ENCODE results near the gene COQ8A.
"Not testable (repeated sequence)": the region's sequence is repeated elsewhere in the genome, so short reads cannot be mapped to it uniquely, and the experiment has no call there.

Gene COQ8A

DNA sequence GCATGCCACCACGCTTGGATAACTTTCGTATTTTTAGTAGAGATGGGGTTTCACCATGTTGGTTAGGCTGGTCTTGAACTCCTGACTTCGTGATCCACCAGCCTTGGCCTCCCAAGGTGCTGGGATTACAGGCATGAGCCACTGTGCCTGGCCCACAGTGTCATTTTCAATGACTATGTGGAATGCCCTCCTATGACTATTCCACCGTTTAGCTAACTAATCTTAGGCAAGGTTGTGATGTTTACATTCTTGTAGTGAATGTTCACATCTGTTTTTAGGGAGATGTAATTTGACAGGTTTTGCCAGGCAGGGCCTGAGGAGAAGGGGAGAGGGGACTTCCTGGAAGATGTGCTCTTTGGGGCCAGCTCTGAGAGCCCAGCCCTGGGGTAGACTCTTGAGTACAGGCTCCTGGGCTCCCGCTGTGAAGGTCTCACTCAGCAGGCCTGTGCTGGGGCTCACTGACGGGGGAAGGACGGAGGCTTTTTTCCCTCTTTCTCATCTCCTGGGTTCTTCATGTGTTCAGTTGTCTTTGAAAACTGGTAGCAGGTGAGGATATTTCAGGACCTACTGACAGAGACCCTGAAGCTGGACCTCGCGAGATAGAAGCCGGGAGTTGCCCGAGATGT is 13.2 kb downstream of the COQ8A start:
- no peak for DNase-seq

DNA sequence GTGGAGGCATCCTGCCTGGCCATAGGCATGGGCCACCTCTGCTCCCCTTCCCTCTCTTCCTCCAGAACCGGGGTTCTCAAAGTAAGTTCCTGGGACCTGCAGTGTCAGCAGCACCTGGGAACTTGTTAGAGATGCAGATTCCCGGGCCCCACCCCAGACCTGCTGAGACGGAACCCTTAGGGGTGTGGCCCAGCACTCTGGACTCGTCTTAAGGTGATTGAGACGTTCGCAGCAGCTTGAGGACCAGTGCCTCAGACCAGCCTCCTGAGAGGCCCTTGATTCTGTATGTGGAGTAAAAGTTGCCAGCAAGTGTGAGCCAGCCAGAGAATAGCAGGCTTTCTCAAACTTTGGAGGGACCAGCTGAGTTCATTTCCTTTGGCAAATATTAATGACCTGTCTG is 14.2 kb downstream of the COQ8A start:
- no peak for DNase-seq

DNA sequence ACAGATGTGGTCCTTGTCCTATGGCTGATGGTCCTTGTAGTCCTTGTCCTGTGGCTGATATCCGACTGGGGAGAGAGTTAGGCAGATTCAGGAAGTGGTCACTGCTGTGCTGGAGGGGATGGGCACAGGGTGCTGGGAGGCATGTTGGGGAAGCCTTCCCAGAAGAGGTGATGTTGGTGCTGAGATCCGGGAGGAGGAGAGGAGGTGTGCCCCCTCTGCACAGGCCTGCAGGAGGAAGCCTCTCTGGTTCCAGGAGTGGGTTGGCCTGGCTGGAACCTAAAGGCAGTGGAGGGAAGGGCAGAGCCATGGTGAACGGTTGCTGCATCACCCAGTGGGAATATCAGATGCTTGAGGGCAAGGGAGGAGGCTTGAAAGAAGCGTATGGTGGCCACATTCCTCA is 14.7 kb downstream of the COQ8A start:
- DNase-seq, result no peak

DNA sequence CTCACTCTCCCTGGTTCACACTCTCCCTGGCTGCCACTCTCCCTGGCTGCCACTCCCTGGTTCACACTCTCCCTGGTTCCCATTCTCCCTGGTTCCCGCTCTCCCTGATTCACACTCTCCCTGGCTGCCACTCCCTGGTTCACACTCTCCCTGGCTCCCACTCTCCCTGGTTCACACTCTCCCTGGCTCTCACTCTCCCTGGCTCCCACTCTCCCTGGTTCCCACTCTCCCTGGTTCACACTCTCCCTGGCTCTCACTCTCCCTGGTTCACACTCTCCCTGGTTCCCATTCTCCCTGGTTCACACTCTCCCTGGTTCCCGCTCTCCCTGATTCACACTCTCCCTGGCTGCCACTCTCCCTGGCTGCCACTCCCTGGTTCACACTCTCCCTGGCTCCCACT is 15.8 kb downstream of the COQ8A start:
- not testable (repeated sequence) for DNase-seq

DNA sequence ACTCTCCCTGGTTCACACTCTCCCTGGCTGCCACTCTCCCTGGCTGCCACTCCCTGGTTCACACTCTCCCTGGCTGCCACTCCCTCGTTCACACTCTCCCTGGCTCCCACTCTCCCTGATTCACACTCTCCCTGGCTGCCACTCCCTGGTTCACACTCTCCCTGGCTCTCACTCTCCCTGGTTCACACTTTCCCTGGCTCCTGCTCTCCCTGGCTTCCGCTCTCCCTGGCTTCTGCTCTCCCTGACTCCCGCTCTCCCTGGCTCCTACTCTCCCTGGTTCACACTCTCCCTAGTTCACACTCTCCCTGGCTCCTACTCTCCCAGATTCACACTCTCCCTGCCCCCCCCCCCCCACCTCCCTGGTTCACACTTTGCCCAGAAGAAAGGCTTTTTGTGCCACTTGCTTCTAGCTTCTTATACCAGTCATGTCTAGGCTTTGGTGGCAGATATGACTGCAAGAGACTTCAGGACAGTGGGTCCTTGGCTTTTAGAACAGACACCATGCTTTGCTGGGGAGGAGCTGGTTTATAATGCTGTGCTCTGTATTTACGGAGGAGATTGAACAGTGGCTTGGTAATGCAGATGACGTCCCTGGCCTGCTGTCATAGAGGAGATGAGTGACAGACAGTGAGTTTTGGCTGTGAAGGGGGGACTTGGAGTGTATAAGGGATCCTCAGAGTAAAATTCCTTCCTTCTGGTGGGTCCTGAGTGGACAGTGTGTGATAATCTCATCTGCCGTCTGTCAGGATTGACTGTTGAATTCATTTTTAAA is 17.0 kb downstream of the COQ8A start:
- DNase-seq, result no peak

DNA sequence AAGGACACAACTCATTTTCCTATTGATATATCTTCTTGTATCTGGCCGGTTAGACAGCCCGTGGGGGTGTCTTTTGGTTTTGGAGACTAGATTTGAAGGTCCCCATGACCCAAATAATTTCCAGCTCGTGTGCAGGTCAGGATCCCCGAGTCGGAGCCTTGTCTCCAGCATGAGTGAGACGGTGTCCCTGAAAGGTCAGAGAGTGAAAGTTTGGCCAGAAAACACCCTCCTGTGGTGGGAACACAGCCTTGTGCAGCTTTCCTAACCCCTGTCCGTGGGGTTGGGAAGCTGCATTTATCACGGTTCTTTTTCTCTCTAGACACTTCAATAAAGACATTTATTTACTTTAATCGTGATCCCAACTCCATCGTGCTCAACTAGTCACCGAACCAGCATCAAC is 17.6 kb downstream of the COQ8A start:
- no peak for DNase-seq

DNA sequence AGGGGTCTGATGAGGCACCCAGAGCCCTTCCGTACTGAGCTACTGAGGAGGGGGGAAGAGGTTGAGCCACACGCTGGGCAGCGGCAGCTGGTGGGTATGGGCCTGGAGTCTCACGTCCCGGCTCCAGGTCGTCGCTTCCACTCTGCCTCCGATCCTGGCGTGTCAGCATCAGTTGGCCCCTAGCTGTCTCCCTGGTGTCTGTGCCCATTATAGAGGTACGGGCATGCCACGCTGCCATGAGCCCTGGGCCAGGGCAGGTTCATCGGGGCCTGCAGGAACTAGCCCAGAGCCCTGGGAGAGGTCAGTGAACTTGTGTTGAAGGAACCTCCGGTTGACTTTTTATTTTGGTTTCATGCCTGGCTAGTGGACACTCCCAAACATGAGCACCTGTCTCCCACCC is 18.2 kb downstream of the COQ8A start:
- no peak for DNase-seq

DNA sequence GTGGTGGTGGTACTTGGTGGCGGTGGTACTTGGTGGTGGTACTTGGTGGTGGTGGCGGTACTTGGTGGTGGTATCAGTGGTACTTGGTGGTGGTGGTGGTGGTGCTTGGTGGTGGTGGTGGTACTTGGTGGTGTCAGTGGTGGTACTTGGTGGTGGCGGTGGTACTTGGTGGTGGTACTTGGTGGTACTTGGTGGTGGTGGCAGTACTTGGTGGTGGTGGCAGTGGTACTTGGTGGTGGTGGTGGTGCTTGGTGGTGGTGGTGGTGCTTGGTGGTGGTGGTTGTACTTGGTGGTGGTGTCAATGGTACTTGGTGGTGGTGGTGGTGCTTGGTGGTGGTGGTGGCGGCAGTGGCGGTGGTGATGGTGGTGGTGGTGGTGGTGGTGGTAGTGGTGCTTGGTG is 20.2 kb downstream of the COQ8A start:
- DNase-seq, result no peak

DNA sequence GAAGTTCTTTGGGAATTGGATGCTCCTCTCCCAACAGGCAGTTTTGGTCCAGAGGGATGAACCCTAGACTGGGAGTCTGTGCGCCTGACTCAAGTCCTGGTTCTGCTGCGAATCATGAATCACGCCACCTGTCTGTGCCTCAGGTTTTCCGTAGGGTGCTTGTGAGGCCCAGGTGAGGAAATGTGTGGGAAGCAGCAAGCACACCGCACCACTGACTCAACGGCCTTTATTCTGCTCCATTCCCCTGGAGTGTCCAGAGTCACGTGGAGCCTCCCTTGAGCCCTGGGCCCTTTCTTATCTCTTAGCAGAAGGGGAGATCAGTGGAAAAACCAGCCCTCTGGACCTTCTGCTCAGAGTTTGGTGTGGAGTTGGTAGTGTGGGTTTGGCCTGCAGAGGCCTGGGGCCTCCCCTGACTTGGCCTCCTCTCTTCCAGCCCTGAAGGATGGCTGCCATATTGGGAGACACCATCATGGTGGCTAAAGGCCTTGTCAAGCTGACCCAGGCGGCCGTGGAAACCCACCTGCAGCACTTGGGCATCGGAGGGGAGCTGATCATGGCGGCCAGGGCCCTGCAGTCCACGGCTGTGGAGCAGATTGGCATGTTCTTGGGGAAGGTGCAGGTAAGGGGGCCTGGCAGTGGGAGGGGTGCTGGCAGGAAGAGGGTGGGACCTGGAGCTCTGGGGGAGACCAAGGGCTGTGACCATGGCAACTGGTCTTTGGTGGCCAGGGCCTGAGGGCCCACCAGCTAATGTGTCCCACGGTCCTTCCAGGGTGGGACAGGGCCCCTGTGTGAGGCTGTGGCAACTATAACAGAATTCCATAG is 21.1 kb downstream of the COQ8A start:
- DNase-seq, result no peak

DNA sequence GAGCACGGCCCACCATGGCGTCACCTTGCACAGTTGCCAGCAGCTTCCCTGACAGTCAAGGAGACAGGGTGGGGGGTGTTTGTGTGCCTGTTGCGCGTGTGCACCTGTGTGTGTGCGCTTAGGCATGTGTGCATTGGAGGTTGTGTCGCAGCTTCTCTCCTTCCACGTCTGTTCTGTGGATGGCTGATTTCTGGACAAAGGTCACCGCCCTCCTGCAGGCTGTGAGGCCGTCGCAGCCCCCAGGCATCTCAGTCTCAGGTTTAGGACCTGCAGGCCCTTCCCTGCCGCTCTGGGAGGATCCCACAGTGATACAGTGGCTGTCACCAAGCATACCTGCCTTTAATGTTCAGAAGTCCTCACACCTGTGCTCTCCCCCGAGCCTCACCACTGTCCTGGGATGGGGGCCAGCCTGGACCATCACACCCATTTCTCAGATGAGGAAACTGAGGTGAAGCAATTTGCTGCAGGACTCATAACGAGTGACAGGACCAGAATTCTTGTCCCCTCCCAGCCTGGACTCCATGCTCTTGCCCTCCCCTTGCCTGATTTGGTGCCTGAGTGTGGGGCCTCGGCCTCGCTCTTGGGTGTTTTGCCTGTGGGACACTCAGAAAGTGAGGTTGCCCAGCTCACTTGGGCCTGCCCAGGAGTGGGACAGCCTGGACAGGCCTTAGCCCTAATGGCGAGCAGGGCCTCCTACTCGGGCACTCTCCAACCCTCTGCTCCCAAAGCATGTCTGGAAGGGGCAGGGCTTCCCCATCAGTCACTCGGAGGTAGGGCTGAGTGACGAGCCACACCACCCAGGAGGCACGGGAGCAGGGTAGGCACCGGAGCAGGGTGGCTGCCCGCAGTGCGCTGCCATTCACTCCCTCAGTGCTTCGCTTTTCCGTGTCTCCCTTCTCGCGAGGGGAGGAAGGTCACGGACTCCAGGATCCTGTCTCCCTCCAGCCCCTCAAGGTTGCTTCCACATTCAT is 22.6 kb downstream of the COQ8A start:
- DNase-seq, result no peak

DNA sequence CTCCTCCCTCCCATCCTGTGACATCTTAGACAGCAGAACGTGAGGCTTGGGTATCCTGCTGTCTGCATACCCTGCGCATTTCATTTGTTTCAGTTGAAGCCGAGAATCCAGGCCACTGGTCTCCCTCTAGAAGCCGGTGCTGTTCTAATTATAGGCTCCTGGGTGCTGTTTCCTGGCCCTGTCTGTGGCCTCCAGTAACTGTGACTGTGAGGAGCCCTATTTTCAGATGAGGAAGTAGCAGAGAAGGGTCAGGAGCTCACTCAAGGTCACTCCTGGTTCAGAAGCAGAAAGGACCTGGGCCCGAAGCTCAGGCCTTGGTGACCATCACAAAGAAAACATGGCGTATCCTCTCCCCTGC is 24.0 kb downstream of the COQ8A start:
- no peak for DNase-seq

DNA sequence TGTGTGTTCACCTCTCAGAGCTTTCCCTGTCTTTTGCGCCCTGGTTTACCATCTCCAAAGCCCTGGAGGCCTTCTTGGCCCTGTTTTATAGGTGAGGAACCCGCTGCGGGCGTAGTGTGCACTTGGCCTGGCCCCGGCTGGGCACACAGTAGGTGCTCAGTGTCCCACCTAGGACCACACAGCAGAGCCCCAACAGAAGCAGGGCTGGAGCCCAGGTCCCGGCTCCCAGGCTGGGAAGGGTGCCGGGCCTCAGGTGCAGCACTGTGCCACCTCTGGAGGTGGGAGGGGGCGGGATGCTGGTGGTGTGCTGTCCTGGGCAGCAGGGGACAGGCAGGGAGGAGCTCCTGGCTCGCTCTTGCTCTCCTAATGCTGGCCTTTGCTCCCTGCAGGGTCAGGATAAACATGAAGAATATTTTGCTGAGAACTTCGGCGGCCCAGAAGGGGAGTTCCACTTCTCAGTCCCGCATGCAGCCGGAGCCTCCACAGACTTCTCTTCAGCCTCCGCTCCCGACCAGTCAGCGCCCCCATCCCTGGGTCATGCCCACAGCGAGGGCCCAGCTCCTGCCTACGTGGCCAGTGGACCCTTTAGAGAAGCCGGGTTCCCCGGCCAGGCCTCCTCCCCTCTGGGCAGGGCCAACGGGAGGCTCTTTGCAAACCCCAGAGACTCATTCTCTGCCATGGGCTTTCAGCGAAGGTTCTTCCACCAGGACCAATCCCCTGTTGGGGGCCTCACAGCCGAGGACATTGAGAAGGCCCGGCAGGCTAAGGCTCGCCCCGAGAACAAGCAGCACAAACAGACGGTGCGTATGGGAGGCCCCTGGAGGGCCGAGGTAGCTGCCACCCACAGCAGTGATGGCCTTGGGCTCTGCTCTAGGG is 24.8 kb downstream of the COQ8A start:
- DNase-seq, result no peak

DNA sequence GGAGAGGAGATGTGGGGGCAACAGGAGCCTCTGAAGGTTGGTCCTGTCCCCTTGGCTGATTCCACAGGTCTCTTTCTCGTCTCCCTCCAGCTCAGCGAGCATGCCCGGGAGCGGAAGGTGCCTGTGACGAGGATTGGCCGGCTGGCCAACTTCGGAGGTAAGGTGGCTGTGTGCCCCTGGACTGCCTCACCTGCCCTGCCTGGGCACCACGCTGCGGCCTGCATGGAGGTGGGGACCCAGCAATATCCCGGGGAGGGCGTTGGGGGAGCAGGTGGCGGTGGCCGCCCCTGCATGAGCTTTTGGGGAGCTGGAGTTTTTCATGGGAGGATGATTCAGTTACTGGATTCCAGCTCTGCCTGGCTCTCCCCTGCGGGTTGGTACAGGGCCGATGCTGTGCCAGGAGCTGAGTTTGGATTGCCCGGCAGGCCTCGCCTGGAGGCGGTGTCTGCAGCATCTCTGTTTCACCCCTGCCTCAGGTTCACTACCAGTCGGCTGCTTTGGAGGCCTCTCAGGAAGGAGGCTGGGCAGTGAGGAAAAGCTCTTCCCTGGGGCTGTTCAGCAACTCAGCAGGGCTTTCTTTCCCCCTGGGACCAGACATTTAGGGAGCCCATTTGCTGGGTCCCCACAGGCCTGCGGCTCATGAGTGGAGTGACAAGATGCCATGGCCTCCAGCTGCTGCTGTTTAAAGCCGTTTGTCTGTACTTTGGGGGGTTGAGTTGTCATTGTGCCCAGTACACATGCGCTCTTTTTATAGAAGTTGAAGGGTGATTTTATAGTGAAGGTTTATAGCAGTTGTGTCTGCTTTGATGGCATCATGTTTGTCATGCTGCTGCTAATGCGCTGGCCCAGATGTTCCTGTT is 25.7 kb downstream of the COQ8A start:
- no peak for DNase-seq

DNA sequence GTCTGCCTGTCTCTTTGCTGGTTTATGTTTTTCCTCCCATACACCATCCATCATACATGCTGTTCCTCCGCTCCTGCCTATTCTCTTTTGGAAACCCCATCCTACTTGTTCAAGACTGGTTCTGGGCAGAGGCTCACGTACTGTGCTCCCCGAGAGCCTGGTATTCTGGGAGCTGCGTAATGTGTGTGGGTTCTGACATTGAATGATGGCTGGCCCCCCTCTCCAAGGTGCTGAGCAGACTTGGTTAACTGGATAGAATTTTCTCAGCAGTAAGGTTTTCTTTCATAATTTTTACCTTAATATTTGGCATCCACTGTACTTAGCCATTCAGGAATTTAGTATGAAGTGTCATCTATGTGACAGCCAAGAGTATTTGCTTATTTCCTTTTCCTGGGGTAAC is 26.6 kb downstream of the COQ8A start:
- no peak for DNase-seq

DNA sequence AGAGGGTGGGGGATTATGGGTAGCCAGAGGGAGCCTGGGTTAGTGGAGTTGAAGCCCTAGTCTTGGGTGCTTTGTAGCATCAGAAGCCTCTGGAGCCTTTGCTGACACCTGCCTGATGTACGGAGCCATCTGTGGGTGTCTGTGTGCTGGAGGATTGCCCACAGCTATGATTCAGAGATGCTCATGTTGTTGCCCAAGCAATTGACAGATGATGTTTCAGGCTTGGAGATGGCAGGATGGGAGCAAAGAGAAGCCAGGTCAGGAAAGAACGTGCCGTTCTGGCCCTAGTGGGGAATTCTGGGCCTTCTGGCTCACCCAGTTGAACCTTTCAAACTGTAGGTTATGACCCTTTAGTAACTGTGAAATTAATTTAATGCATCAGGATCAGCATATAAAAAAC is 27.6 kb downstream of the COQ8A start:
- DNase-seq, result no peak

DNA sequence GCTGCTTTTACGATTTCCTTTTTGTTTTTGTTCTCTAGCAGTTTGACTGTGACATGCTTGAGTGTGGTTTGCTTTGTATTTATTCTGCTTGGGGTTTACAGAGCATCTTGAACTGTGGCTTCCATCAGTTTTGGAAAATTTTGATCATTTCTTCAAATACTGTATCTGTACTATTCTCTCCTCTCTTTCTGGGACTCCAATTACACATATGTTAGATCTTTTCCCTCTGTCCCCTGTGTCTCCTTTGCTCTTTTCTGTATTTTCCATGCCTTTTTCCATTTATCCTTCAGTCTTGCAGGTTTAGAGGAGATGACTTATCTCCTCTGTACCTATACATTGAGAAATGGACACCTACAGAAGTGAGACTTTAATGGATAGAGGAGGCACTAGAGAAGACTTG is 31.7 kb downstream of the COQ8A start:
- no peak for DNase-seq

DNA sequence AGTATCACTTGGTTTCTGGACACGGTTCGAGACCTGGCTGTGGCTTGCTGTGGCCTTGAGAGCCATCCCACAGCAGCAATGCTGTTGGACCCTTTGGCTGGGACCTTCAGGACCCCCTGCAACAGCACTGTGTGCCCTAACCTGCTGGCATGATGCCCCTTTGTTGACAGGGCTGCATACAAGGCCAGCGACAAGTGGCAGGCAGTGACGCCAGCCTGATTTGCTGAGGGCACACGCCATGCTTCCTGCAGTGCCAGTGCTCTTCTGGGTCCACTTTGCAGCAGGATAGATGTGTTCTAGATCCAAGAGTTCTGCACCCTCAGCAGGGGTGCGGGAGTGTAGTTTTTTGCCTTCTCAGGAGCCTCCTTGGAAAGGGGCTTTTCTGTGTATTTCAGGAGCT is 32.8 kb downstream of the COQ8A start:
- no peak for DNase-seq

DNA sequence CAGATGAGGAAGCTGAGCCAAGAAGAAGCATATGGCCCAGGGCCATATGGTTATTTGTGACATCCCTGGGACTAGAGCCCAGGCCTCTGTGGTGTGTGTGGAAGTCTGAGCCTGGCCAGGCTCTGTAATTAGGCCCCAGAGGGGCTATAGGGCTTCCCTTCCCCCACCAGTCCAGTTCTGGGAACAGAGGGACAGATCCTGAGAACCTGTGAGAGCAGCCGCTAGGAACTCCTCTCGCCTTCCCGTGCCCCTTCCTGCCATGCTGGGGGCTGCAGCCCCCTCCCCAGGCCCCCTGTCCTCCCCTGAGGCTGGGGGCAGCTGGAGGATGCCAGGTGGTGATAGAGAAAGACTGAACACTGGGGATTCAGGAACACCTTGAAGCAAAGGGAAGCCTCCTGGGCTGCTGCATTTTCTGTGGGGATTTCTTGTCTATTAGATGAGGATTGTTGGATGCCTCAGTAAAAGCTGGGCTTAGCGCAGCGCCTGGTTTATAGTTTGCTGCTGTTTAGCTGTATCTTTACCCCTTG is 33.3 kb downstream of the COQ8A start:
- no peak for DNase-seq

DNA sequence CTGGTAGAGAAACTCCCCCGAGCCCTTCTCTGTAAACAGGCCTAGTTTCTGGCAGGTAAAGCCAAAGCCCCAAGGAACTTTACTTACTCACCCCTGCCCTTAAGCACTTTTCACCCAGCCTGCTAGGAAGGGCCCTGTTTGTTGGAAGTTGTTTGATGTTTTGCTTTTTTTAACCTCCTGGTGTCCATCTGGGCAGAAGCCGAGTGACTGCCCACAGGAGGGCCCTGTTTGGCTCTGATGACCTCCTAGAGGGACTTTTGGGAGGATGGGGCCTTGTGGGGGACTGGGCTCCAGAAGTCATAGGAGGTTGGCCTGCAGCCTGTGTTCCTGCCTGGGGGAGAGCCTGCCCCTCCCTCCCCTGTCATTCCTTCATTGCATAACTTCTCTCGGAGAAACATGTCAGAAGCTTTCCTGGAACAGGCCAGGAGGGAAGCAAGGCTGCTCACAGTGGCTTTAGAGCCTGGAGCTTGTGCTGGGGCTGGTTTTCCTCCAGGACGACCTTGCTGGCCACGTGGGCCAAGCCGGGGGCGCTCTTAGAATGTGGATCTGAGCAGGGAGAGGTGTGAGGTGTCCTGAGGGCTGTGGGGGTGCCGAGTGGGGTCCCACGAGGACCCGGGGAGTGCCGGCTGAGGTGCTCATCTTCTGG is 33.9 kb downstream of the COQ8A start:
- no peak for DNase-seq

All from CD4-positive, alpha-beta T cell treated with Interleukin-6 for 4 hours (primary cell).